ENCODE data around the gene TNRC18. TPM values are rescaled to one million over a fixed set of nuclear protein-coding genes. Genes with fewer than 3 reads are reported as not detected.
A peak's percentile ranks its signal among the peaks of the same experiment; 100 is the strongest.

TNRC18 gene
- total RNA-seq, 1 donor from 2014 or later: 197 TPM

DNA sequence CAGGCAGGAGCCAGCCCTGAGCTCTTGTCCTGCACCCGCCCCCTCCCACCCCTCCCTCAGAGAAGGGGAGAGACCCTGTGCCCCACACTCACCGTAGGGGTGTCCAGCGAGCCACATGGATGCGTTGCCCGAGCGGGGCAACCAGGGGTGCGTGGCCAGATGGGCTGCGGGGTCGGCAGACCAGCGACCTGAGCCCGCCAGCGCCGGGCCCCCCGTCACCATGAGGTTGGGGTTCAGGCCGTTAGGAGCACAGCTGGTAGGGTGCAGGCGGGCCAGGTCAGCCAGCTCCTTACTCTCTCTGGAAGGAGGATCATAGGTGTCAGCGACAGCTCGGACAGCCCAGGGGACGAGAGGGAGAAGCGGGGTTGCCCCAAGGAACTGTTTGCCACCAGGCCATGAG lies 46.4 kb downstream of the TNRC18 start:
- TF ChIP-seq CTCF (IDR thresholded peaks at IDR 0.05; ENCODE audit: unreplicated experiment): no peak
- no peak for DNase-seq (ENCODE audit: low spot score, unreplicated experiment)

GRCh38 chr7:5375925-5376324 lies 47.7 kb downstream of the TNRC18 start:
- H3K36me3 Mint-ChIP-seq (ENCODE audit: insufficient read depth): peaks cover 11% of the 10 kb centered on the region
- H3K9me3 Mint-ChIP-seq (ENCODE audit: low read depth): no peaks in the 10 kb centered on the region
- no peak overlapping the region for H3K4me3 Mint-ChIP-seq (ENCODE audit: low read depth)
- no peak for DNase-seq (ENCODE audit: low spot score, unreplicated experiment)
- H3K4me1 Mint-ChIP-seq (ENCODE audit: low read depth): no peaks in the 10 kb centered on the region
- no peak for TF ChIP-seq CTCF (IDR thresholded peaks at IDR 0.05; ENCODE audit: unreplicated experiment)
- no peaks in the 10 kb centered on the region for H3K27me3 Mint-ChIP-seq
- no peak overlapping the region for H3K27ac Mint-ChIP-seq

More for the DNA sequence above, 46.4 kb downstream of the TNRC18 start:
- no peaks in the 10 kb centered on the region for H3K9me3 Mint-ChIP-seq (ENCODE audit: low read depth)
- H3K4me3 Mint-ChIP-seq (ENCODE audit: low read depth): no peak overlapping the region
- peaks cover 9% of the 10 kb centered on the region for H3K36me3 Mint-ChIP-seq (ENCODE audit: insufficient read depth)
- H3K4me1 Mint-ChIP-seq (ENCODE audit: low read depth): peaks cover 6% of the 10 kb centered on the region
- H3K27me3 Mint-ChIP-seq: no peaks in the 10 kb centered on the region
- H3K27ac Mint-ChIP-seq: no peak overlapping the region

DNA sequence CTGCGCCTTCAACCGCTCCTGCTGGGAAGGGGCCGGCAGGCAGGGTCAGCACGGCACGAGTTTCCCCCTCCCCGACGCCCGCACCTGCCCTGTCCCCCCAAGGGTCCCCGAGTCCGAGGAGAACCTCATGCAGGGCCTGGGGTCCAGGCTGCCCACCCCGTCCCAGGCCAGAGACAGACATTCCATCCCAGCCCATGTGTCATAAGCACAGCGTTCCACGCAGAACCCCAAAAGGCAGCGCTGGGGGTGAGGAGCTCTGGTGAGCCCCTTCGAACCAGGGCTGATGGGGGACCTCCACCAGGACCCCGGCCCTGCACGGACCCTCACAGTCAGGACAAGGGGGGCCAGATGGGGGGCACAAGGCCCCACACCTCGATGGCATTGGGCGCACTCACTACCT lies 49.2 kb downstream of the TNRC18 start:
- H3K27ac Mint-ChIP-seq: no peak overlapping the region
- no peaks in the 10 kb centered on the region for H3K9me3 Mint-ChIP-seq (ENCODE audit: low read depth)
- no peak overlapping the region for H3K4me3 Mint-ChIP-seq (ENCODE audit: low read depth)
- no peak for DNase-seq (ENCODE audit: low spot score, unreplicated experiment)
- peaks cover 15% of the 10 kb centered on the region for H3K36me3 Mint-ChIP-seq (ENCODE audit: insufficient read depth)
- no peaks in the 10 kb centered on the region for H3K4me1 Mint-ChIP-seq (ENCODE audit: low read depth)
- no peak for TF ChIP-seq CTCF (IDR thresholded peaks at IDR 0.05; ENCODE audit: unreplicated experiment)
- H3K27me3 Mint-ChIP-seq: no peaks in the 10 kb centered on the region

DNA sequence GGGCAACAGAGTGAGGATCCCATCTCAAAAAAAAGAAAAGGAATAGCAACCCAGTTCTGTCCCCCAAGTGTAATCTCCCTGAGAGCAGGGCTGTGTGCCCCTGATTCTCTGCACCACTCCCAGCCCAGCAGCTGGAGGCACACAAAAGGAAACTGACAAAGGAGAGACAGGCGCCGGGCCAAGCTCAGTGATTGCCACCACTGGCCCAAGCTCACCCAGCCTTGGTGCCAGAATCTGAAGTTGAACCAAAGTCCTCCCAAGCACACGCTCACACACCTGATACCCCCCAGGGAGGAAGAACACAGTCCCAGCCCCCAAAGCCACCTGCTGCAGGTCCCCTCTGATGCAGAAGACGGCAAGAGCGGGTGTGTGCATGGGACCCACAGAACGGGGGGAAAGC lies 50.3 kb downstream of the TNRC18 start:
- H3K4me1 Mint-ChIP-seq (ENCODE audit: low read depth): no peaks in the 10 kb centered on the region
- no peaks in the 10 kb centered on the region for H3K27me3 Mint-ChIP-seq
- TF ChIP-seq CTCF (IDR thresholded peaks at IDR 0.05; ENCODE audit: unreplicated experiment): no peak
- no peak overlapping the region for H3K27ac Mint-ChIP-seq
- no peak for DNase-seq (ENCODE audit: low spot score, unreplicated experiment)
- H3K36me3 Mint-ChIP-seq (ENCODE audit: insufficient read depth): peaks cover 20% of the 10 kb centered on the region
- no peak overlapping the region for H3K4me3 Mint-ChIP-seq (ENCODE audit: low read depth)
- H3K9me3 Mint-ChIP-seq (ENCODE audit: low read depth): no peaks in the 10 kb centered on the region

DNA sequence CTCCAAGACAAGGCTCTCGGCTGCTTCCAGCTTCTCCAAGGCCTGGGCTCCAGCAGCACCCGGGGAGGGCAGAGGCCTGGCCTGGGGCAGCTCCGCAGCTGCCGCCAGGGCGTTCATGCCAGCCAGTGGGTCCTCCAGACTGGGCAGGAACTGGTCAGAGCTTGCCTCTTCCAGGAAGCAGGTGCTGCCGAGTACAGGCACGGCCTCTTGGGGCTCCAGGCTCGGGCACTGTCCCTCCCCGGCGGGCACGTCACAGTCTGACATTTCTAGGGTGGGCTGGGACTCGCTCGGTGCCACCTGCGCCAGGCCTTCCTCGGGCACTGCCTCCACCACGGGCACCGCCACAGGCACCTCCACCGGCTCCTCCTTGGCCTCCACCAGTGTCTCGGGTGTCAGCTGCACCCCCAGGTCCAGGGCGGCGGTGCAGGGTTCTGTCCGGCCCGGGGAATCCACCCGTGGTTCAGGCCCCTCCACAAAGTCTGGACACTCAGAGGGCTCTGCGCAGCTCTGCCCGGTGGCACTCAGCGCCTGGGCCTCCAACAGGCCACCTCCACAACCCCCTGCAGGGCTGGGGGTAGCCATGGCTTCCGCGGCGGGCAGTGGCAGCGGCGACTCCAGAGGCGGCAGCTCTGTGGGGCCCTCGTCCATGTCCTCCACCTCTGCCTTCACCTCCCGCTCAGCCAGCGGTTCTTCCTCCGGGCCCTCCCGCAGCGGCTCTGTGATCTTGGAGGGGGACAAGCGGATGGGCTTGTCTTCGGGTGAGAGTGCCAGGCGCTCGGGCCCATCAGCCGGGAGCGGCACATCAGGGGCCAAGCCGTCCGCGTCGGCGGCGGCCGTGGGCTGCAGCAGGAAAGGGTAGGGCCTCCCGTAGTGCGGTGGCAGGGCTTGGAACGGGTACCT lies 52.9 kb downstream of the TNRC18 start:
- Mint-ChIP-seq H3K4me3 (ENCODE audit: low read depth) (no peak overlapping the region), H3K36me3 (ENCODE audit: insufficient read depth) (peaks cover 22% of the 10 kb centered on the region), H3K4me1 (ENCODE audit: low read depth) (no peaks in the 10 kb centered on the region), H3K9me3 (ENCODE audit: low read depth) (no peaks in the 10 kb centered on the region), H3K27me3 (no peaks in the 10 kb centered on the region), H3K27ac (peak overlapping the region; percentile 64)
- DNase-seq (ENCODE audit: low spot score, unreplicated experiment): no peak
- TF ChIP-seq CTCF (IDR thresholded peaks at IDR 0.05; ENCODE audit: unreplicated experiment): no peak
